Posterior cingulate gyrus (tissue), 11 donors: ENCODE measurements around the gene CDPF1.

ENCODE experiments used
- DNase-seq, 10 donors: peaks; one replicate each; pipeline versions ENCODE4 v3.0.0 to v3.0.0-alpha.2; 2020 to 2021; ENCODE audit warnings: mixed read lengths in 3 of 10
- intact Hi-C: fragments of 100-400 bp; cut with DNase I; formaldehyde crosslinking; loops from one replicate; pipeline ENCODE4 v1.15.1; 2023

CDPF1 gene, protein sequence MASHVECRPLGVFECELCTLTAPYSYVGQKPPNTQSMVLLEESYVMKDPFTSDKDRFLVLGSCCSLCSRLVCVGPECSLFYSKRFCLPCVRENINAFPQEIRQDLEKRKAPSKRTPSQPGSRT

DNA sequence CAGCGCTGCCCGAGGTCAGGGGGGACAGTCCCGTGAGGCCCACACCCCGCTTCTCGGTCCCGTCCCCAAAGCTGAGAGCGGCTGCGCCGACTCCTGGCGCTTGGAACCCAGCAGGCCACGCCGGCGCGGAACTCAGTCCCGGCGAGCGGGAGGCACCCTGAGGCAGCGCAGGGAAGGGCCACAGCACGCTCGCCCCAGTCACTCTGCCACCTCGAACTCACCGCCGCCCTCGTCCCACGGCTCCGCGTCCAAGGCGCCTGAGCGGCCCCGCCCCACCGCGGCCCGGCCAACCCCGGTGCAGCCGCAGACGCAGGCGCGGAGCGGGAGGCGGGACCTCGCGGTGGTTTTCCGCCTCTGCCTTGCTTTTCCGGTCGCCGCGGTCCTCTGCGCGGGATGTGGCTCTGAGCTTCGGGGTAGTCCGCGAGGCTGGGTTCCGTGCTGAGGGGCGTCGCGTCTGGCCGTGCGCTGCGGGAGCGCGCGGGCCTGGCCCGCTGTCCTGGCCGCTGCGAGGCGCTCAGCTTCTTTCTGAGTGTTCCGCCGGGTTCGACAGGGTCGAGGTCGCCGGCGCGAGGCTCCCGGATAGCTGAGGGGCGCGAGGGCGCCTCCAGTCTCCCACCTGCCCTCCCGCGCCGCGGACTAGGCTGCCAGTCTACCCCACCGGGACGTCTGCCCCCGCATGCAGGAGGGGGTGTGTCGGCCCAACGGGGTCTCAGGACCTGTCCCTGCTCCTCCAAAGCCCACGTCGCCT, at the start of gene CDPF1:
Gene CDPF1, minus strand, starts transcription at position 259 of the 748 bp plus-strand sequence. CDS start 2,009 bp downstream, outside the sequence.
- intact Hi-C loops = loop anchor here (1.0 kb wide), 1 partner anchor 46 kb away; the partner anchor contains the start of gene GTSE1
- peak; percentile 87 to 99 (median 92) for DNase-seq

DNA sequence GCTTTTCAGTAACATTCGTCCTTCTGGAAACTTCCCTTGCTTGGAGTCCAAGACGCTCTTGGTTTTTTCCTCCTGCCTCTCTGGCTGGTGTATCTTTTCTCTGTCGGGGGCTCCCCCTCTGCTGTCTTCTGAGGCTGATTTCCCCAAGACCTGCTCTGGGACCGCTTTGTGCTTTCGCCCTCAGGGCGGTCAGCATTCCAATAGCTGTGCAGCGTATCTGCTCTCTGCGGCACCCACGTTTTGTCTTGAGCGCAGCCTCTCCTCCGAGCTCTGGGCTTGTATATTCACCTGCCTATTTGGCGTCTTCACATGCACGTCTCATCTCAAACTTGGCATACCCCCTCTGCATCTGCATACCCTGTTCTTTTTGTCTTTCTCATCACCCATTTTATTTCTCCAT, 49.0 kb upstream of the CDPF1 start:
- intact Hi-C loops = loop anchor here (5.0 kb wide), 2 partner anchors 33 to 177 kb away; no protein-coding TSS in a partner anchor
- DNase-seq = peak in 3 of 10 donors; percentile 40 to 70 (median 64)

DNA sequence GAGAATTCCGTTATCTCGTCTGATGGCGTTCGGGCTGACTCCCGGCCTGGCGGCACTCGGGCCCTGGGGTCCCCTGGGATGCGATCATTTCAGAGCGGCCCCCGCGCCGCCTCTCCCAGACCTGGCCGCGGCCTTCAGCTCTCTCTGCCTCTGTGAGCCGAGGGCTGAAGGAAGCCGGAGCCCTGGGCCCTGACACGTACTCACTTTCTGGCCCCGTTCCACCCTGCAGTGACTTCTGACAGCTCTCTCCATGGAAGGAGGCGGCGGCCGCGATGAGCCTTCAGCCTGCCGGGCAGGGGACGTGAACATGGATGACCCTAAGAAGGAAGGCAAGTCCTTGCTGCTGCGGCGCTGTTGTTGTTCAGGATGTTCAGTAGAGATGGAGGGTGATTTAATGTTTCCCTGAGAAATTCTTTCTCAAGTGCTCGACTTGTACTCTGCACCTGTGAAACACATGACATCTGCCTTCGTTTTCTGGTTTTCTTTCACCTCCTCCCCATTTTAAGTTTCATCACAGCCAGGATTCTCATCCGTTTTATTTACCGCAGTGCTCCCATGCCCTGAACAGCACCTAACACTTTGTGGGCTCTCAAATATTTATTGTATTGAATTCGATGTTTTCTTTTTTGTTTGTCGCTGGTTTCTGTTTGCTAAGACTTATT, 47.2 kb upstream of the CDPF1 start:
- DNase-seq = peak in 1 of 10 donors; percentile 86
- intact Hi-C loops = loop anchor here (5.0 kb wide), 2 partner anchors 35 to 175 kb away; no protein-coding TSS in a partner anchor

DNA sequence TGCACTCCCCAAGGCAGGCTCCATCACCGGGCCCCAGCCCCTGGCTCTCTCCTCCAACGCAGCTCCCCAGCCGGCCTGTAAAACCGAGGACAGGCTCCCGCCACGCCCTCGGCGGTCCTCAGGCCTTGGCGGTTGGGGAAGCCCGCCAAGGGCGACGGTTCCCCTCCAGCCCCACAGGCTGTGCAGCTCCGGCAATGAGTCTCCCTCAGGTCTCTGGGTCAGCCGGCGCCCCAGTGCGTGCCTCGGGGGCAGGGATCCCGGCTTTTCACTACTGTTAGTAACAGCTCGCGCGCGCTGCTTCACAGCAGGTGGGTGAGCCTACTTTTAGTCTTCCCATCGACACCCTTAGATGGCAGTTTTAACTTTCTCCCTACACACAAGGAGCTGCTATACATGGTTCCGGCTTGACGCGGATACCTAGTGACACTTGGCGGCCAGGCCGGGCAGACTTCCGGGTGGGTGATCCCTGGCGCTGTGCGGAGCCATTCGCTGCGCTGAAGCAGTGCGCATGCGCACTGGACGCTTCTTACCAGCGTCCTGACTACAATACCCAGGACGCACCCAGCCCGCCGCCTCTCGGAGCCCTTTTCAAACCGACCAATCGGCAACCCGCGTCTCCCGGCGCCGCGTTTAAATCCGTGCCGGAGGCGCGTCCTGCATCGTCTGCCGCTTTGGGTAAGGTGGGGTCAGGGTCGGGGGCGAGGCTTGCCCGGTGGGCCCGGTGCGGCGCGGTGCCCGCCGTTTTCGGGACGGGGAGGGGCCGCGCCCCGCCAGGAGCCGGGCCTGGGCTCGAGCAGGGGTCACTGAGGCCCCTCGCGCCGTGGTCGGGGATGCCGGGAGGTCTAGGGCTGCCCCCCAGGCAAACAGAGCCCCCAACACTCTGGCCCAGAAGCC, 46.4 kb upstream of the CDPF1 start, which contains the start of gene GTSE1:
Gene GTSE1, plus strand, starts transcription at position 614 of the 894 bp plus-strand sequence. CDS start 531 bp downstream, outside the sequence.
- intact Hi-C loops = loop anchor here (1.0 to 5.0 kb wide), 4 partner anchors 36 to 174 kb away; partner anchors contain the start of genes CDPF1 and PPARA
- DNase-seq = peak; percentile 94 to 99 (median 98)

DNA sequence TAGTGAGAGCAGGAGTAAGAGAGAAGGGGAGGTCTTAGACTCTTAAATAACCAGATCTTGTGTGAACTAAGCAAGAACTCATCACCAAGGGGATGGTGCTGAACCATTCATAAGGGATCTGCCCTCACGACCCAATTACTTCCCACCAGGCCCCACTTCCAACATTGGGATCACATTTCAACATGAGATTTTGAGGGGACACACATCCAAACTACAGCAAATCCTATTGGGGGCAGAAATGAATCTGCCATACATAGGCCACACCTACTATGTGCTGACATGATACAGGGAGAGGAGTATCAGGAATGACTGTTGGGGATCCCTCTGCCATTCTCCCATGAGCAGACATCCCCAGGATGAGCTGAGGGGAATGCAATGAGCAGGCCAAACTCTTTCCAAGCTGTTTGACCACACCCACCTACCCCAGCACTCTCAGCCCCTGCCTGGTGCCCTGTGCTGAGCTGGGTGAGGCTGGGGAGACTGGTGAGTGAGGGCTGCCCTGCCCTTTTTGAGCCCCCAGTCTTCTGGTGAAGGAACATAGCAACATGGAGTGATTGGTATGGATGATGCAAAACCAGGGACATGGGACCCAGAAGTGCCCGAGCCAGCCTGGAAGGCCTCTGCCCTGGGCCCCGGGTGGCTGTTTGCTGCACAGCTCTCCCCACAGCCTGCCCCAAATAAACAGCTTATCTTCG, 45.3 kb upstream of the CDPF1 start:
- intact Hi-C loops = loop anchor here (5.0 kb wide), 2 partner anchors 37 to 173 kb away; no protein-coding TSS in a partner anchor
- DNase-seq = peak in 3 of 10 donors; percentile 44 to 66 (median 51)

DNA sequence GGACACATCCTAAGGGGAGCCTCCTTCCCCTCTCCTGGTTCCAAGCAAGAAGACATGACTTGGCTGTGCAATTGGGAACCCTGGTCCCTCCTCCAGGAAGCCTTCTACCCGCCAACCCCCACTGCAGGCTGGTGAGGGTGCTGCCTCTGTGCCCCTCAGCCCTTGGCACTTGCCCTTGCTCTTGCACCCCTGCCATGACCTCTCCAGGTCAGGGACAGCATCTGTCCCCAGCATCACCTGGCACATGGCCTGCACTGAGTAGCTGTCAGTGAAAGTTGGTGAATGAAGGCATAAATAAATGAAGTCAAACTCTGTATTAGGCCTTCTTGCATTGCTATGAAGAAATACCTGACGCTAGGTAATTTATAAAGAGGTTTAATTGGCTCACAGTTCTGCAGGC, 44.7 kb upstream of the CDPF1 start:
- DNase-seq = peak in 3 of 10 donors; percentile 45 to 70 (median 47)
- intact Hi-C loops = loop anchor here (5.0 kb wide), 2 partner anchors 38 to 172 kb away; no protein-coding TSS in a partner anchor

DNA sequence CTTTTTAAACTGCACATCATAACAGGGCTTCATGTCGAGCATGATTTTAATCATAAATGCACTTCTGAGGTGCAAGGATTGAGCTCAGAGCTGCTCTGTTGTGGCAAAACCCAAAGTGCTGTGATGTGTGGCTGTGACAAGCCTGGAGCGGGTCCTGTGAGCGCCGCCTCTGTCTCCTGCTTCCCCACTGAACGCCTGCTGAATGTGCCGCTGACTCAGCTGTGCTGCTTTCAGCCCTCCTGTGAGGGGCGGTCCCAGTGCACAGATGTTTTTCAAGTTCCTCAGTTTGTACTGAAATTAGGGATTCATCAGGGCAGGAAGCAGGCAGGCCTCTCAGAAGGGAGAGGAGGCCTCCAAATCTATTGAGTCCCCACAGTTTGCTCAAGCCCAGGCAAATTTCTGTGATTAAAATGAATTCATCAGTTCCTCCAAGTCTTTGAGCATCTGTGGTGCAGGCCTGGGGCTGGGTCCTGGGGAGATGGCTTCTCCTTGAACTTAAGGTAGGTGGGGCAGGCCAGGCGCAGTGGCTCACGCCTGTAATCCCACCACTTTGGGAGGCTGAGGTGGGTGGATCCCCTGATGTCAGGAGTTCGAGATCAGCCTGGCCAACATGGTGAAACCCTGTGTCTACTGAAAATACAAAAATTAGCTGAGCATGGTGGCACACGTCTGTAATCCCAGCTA, 43.6 kb upstream of the CDPF1 start:
- DNase-seq = peak; percentile 28 to 95 (median 59)
- intact Hi-C loops = no loop called here

DNA sequence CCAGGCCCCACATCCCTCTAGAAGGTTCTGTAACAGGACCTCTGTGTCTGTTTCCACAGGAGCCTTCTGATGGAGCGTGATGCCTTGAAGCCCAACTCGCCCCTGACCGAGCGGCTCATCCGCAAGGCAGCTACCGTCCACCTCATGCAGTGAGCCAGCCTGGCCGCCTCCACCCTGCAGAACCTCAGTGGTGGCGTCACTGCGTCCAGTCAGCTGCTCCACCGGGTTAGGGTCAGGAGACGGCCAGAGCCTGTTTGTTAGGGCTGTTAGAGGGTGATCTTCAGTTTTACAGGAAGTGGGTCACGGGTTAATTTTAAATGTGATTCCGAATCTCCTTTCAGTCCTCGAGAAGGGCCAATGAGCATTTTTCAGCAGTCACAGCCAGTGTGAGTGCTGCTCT, 42.6 kb upstream of the CDPF1 start:
- DNase-seq = peak in 3 of 10 donors; percentile 55 to 78 (median 73)

DNA sequence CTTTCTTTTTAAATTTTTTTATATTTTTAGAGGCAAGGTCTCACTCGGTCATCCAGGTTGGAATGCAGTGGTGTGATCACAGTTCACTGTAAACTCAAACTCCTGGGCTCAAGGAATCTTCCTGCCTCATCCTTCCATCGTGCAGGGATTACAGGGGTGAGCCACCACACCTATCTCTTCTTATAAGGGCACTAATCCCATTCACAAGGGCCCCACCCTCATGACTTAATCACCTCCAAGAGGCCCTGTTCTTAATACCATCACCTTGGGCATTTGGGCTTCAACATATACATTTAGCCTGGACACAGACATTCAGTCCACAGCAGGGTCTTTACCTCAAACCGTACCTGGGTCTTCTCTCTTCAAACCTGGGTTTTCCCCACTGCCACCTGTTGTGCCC, 42.1 kb upstream of the CDPF1 start:
- no peak for DNase-seq
- intact Hi-C loops = no loop called here

More for the DNA sequence above, 42.6 kb upstream of the CDPF1 start:
- intact Hi-C loops = no loop called here

DNA sequence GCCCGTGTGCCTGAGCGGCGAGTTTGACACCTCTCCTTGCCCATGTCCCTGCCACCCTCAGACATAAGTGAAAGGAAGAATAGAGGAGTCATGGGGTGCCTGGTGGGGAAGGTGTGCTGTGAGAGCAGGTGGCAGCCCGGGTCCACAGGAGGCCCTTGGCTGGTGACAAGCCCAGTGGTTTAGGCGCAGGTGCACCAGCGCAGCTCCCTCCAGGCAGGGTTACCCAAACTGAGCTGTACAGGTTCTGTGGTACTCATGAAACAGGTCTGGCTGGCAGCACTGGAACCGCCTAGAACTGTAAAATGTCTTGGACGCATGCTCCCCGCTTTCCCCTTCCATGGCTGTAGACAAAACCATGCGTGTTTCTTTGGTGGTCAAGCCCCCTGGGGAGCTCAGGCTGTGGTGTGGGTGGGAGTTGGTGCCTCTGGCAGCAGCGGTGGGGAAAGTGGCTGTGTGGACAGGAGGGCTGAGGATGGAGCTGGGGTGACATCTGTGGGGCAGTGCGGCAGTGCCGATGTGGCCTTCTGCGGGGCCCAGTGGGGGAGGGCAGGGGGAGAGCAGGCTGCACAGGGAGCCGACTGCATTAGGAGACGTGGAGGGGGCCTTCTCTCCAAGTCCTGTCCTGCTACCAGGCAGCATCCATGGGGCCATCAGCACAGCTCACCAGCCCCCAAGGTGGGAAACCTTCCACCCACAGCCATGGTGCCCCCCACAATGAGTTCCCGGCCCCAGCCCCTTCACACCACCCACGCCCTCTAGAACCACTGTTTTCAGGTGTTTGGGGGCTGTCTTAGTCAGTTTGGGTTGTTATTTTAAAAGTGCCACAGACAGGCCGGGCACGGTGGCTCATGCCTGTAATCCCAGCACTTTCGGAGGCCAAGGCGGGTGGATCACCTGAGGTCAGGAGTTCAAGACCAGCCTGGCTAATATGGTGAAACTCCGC, 41.0 kb upstream of the CDPF1 start:
- intact Hi-C loops = no loop called here

DNA sequence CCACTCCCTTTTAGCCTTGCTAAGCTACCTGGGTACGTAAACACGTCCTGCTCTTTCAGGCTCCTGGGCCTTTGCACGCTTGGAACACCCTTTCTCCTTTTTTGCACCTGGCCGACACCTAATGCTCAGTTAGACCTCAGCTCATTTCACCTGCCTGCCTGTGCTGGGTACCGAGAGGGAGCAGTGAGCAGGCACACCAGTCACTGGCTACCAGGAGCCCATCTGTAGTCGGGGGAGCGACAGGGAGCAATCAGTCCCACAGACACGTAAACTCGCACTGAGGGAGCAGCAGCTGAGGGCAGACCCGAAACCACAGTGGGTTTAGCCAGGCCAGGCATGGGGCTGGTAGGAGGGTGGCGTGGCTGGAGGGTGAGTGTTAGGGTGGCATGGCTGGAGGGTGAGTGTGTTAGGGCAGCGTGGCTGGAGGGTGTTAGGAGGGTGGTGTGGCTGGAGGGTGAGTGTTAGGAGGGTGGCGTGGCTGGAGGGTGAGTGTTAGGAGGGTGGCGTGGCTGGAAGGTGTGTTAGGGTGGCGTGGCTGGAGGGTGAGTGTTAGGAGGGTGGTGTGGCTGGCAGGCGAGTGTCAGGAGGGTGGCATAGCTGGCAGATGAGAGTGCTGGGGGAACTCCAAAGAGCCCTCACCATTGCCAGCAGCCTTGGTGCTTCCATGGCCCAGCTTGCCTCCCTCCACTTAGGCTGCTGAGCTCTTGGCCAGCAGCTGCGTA, 40.2 kb upstream of the CDPF1 start:
- DNase-seq = peak in 3 of 10 donors; percentile 22 to 49 (median 42)
- intact Hi-C loops = no loop called here

More for the DNA sequence above, 41.0 kb upstream of the CDPF1 start:
- DNase-seq = peak in 3 of 10 donors; percentile 39 to 81 (median 58)

DNA sequence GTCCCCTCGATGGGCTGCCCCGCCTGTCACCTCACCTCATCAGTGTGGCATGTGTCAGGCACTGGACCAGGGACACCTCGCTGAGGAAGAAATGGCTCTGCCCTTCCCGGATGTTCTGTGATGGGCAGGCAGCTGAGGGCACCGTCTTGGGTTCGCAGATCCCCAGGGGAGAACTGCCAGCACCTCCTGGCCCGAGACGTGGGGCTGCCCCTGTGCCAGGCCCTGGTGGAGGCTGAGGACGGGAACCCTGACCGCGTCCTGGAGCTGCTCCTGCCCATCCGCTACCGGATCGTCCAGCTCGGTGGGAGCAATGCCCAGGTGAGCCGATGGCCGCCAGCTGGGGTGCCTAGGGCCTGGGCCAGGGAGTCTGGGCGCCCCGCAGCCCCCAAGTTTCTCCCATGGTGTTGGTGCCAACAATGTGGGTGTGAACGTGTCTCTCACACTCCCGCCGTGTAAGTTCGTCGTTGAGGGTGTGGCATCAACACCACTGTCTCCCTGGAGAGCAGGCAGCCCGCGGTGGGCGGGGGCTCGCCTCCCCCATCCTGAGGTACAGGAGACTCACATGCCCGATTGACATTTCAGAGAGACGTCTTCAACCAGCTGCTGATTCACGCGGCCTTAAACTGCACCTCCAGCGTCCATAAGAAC, 39.3 kb upstream of the CDPF1 start:
- intact Hi-C loops = no loop called here

DNA sequence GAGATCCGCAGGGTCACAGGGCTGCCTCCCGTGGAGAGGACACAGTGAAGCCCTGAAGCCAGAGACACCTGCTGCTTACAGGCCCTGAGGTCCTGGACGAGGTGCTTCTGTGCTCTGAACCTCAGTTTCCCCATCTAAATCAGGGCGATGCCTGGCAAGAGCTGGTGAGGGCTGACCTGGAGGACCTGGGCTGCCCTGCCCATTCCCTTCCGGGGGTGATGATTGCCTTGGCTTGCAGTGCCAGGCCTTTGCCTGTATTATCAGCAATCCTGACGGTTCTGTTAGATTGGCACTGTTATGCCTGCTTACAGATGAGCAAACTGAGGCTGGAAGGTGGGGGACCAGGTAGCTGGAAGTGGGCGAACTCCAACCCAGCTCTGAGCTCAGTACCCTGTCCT, 38.8 kb upstream of the CDPF1 start:
- intact Hi-C loops = no loop called here

More for the DNA sequence above, 39.3 kb upstream of the CDPF1 start:
- DNase-seq = peak in 3 of 10 donors; percentile 30 to 78 (median 75)

DNA sequence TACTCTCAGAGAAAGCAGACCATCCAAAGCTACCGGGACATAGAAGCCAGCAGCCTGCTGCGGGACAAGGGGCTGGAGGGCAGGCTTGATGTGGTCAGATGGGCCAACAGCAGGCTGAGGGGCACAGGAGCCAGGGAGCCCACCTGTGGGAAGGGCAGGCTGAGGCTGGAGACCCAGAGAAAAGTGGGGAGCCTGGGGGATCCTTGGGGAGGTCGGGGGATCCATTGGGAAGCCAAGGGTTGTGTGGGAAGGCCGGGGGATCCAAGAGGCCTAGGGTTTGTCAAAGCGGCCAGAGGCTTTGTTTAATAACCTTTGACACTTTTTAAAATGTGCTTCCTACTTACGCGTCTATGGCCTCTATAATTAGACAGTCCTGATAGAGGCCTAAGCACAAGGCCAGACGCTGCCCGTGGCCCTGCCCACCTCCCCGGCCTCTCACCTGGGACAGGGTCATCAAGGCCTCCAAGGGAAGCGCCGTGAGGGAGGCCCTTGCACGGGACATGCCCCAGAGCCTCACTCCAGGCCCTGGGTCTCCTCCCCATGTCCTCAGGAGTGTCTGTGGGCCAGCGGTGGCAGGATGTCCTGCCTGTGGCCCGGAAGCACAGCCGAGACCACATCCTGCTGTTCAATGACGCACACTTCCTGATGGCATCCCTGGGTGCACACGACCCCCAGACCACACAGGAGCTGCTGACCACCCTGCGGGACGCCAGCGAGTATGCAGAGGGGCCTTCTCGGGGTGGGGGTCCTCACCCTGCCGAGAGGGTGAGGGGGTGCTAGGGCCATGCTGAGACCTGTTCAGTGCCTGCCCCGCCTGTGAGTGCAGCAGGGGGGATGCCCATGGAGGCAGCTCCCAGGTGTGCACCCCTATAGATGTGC, 38.0 kb upstream of the CDPF1 start:
- peak in 3 of 10 donors; percentile 63 to 75 (median 72) for DNase-seq
- intact Hi-C loops = no loop called here

More for the DNA sequence above, 38.8 kb upstream of the CDPF1 start:
- DNase-seq = peak in 1 of 10 donors; percentile 52
